GM18505 (cell line): ENCODE results near the gene RNU6-7.

Experiments
- ATAC-seq: cut with Tn5 transposase; IDR thresholded peaks from one replicate; pipeline ENCODE4 v1.9.1; 2021; ENCODE audit not compliant: unreplicated experiment
- POLR2A ChIP-seq: IDR thresholded peaks from 4 replicates; pipeline ENCODE4 v1.6.1; 2011; ENCODE audit warnings: borderline replicate concordance; ENCODE audit not compliant: insufficient read depth, insufficient read length; ENCODE audit errors: extremely low read depth

RNU6-7 gene

DNA sequence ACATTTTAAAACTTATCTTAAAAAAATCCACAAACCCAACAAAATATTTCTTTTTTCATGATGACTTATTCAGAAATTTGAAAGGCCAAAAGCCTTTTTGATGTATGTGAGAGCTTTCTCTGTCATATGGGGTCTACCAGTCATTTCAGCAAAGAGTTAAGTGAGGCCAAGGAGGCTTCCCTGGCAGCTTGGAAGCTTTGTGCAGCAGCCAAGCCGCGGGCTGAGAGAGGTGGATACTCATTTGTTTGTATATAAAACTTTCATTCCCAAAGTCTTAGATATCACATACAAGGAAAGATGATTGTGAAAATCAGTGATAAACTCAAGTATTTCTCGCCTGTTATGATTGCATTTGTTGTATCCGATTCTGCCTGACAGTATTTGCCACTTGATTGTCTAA, 49.7 kb downstream of the RNU6-7 start:
- TF ChIP-seq POLR2A, result no peak
- no peak for ATAC-seq
